Right lobe of liver (tissue), 6 donors: ENCODE measurements around the gene PRM2. TPM values are rescaled to one million over a fixed set of nuclear protein-coding genes. Genes with fewer than 3 reads are reported as not detected.
A peak's percentile ranks its signal among the peaks of the same experiment; 100 is the strongest.

Experiments used
- ATAC-seq, 4 donors: fragments of 200-7000 bp; cut with Tn5 transposase; one replicate each; pipeline ENCODE4 v1.9.1; 2020; ENCODE audit warnings: mild to moderate bottlenecking in 4 of 4, moderate library complexity in 4 of 4
- DNase-seq, 3 donors: peaks; one replicate each; pipeline ENCODE4 v3.0.0-alpha.2; 2020
- H3K27ac ChIP-seq, 3 donors: fragments of 200-600 bp; one replicate each; pipeline ENCODE4 v1.8.0; 2022
- H3K27me3 ChIP-seq, 2 donors: fragments of 200-600 bp; one replicate each; pipeline ENCODE4 v1.8.0; 2022
- H3K36me3 ChIP-seq, 4 donors: fragments of 200-600 bp; sonication (generic) in 1 of 4; one replicate each; pipeline versions ENCODE4 v1.5.1 to v1.8.0; 2017 to 2022; ENCODE audit warnings: control low read depth in 1 of 4
- H3K4me1 ChIP-seq, 4 donors: fragments of 200-600 bp; sonication (generic) in 1 of 4; one replicate each; pipeline versions ENCODE4 v1.5.1 to v1.8.0; 2017 to 2022; ENCODE audit warnings: control low read depth in 1 of 4
- H3K4me3 ChIP-seq, 3 donors: fragments of 200-600 bp; one replicate each; pipeline ENCODE4 v1.8.0; 2022
- H3K9me3 ChIP-seq, 4 donors: fragments of 200-600 bp; sonication (generic) in 1 of 4; one replicate each; pipeline versions ENCODE4 v1.5.1 to v1.8.0; 2017 to 2022; ENCODE audit warnings: control low read depth in 1 of 4
- CTCF ChIP-seq, 4 donors: fragments of 200-600 bp in 3 of 4; fragments of 450-650 bp in 1 of 4; IDR thresholded peaks; one replicate each; pipeline versions ENCODE4 v1.5.1 to v1.8.0; 2016 to 2022; ENCODE audit warnings: antibody characterized with exemption in 4 of 4, mild to moderate bottlenecking in 2 of 4
- POLR2A ChIP-seq: fragments of 450-650 bp; IDR thresholded peaks from one replicate; pipeline ENCODE4 v1.6.1; 2017; ENCODE audit warnings: antibody characterized with exemption, mild to moderate bottlenecking
- WGBS: methylation state at CpG from one replicate; pipeline ENCODE4 v1.1.6; 2018; ENCODE audit warnings: low coverage, low lambda C conversion rate; ENCODE audit not compliant: insufficient coverage; ENCODE audit errors: missing lambda C conversion rate; 5-methylcytosine and 5-hydroxymethylcytosine counted together
- intact Hi-C, 2 donors: fragments of 100-400 bp; cut with DNase I; formaldehyde crosslinking; loops; one replicate each; pipeline versions ENCODE4 v1.11.2 to v1.14.1; 2022
- total RNA-seq, 6 experiments: library from RNA; depleted of rRNA in 2 of 6; stranded (reverse); fragments of >200 nt in 2 of 6; fragmentation: NEBNext Ultra II Directional in 3 of 6; extraction: Animal tissue kit (Norgen Biotek cat#: 25700) in 3 of 6; gene quantifications; one replicate each; pipeline versions ENCODE4 v1.1.0 to v1.2.4, GENCODE V29; 2016 to 2023
- donor health status: DM: no; HTN: yes; CAD: no.
- donor health status: DM: no; HTN: no; CAD: no.
- donor health status: DM: no; HTN: no; CAD: no.
- donor health status: DM: no; HTN: yes; CAD: no.
- donor health status: DM: no; HTN: yes; CAD: no.

PRM2 gene
- total RNA-seq, 6 experiments from 2014 or later, result not detected

- intact Hi-C loops, result no loop called here
- no peak for DNase-seq
- no peak for ATAC-seq
- TF ChIP-seq CTCF (IDR thresholded peaks at IDR 0.05), result no peak
- TF ChIP-seq POLR2A, result no peak
- Histone ChIP-seq H3K9me3 (no peaks in the 10 kb centered on the region), H3K27ac (no peak overlapping the region), H3K36me3 (no peaks in the 10 kb centered on the region), H3K4me3 (no peak overlapping the region), H3K4me1 (peaks cover 0 to 20% (median 4%) of the 10 kb centered on the region in 4 donors), H3K27me3 (no peaks in the 10 kb centered on the region)
- 63% methylated on average over 6 of the region's 8 CpGs for WGBS
These were observed 42.4 kb downstream of the PRM2 start for GRCh38 chr16:11233727-11234376.

GRCh38 chr16:11232852-11233726 is 43.2 kb downstream of the PRM2 start:
- Histone ChIP-seq H3K4me1 (peaks cover 0 to 20% (median 4%) of the 10 kb centered on the region in 4 donors), H3K27ac (peak overlapping the region in 1 of 3 donors; percentile 49), H3K9me3 (no peaks in the 10 kb centered on the region), H3K27me3 (no peaks in the 10 kb centered on the region), H3K36me3 (no peaks in the 10 kb centered on the region), H3K4me3 (no peak overlapping the region)
- 88% methylated on average over 1 of the region's 35 CpGs for WGBS
- DNase-seq, result peak in 1 of 3 donors; percentile 61
- TF ChIP-seq CTCF (IDR thresholded peaks at IDR 0.05) (no peak), POLR2A (no peak)
- ATAC-seq, result peak; percentile 33 to 57 (median 41)
- intact Hi-C loops, result no loop called here

GRCh38 chr16:11232302-11232851 is 43.9 kb downstream of the PRM2 start:
- intact Hi-C loops, result no loop called here
- peak overlapping the region in 1 of 3 donors; percentile 49 for H3K27ac ChIP-seq
- H3K9me3 ChIP-seq, result no peaks in the 10 kb centered on the region
- no peak for DNase-seq
- no peak for ATAC-seq
- peaks cover 0 to 20% (median 4%) of the 10 kb centered on the region in 4 donors for H3K4me1 ChIP-seq
- no peak overlapping the region for H3K4me3 ChIP-seq
- H3K27me3 ChIP-seq, result no peaks in the 10 kb centered on the region
- no peaks in the 10 kb centered on the region for H3K36me3 ChIP-seq
- 87% methylated on average over 2 of the region's 3 CpGs for WGBS
- TF ChIP-seq CTCF (IDR thresholded peaks at IDR 0.05) (no peak), POLR2A (no peak)

GRCh38 chr16:11231367-11231970 is 44.8 kb downstream of the PRM2 start:
- ATAC-seq (peak in 1 of 4 donors; percentile 29), DNase-seq (no peak)
- TF ChIP-seq CTCF (IDR thresholded peaks at IDR 0.05), result no peak
- TF ChIP-seq POLR2A, result no peak
- H3K27ac ChIP-seq, result no peak overlapping the region
- H3K27me3 ChIP-seq, result no peaks in the 10 kb centered on the region
- intact Hi-C loops, result no loop called here
- no peak overlapping the region for H3K4me3 ChIP-seq
- WGBS, result 65% methylated on average over 7 of the region's 10 CpGs
- H3K9me3 ChIP-seq, result no peaks in the 10 kb centered on the region
- H3K36me3 ChIP-seq, result no peaks in the 10 kb centered on the region
- peaks cover 0 to 20% (median 4%) of the 10 kb centered on the region in 4 donors for H3K4me1 ChIP-seq
